Inflammatory macrophage (primary cell): Measurements from ENCODE around the gene HIRA.
A peak's percentile ranks its signal among the peaks of the same experiment; 100 is the strongest.

Source experiments
- DNase-seq, 2 donors: peaks; one replicate each; pipeline ENCODE4 v3.0.0-alpha.2; 2020 to 2022

Gene HIRA

GRCh38 chr22:19407649-19408606 lies 23.6 kb downstream of the HIRA start:
- DNase-seq = no peak

DNA sequence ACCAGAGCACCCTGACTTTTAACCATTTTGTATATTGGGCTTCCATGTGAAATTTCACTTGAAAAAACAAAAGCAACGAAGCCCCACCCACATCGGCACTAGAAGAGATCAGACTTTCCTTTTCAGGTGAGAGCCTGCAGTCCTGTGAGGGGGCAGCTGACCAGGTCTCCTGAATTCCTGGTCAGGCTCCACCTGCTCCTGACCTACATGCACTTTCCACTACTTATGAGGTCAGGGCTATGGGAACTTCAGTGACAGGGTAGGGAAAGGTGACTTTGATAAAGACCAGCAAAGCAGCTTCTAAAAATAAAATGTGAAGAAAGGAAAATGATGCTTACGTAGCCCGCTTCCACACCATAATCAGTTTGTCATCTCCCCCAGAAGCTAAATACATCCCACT lies 24.7 kb downstream of the HIRA start:
- DNase-seq = no peak

DNA sequence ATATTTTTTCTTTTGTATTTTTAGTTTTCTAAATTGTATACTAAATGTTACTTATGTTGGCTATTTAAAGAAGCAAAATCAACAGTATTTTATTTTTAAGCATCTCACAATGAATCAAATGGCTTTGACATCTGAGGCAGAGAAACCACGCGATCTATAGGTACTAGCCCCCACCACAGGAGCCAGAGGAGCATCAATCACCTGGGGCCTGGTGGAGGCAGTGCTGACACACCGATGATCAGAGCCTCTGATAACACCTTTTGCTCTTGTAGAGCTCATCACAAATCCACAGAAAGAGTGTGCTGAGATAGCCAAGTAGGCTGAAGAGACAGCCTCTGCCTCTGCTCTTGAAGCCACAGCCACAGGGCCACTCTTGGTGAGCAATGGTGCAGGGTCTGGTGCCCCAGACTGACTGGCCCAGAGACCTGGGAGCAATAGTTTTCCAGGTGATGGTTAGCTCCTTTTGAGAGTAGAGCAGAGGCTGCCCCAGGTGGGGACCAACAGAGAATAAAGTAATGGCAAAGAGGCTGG lies 25.2 kb downstream of the HIRA start:
- no peak for DNase-seq

DNA sequence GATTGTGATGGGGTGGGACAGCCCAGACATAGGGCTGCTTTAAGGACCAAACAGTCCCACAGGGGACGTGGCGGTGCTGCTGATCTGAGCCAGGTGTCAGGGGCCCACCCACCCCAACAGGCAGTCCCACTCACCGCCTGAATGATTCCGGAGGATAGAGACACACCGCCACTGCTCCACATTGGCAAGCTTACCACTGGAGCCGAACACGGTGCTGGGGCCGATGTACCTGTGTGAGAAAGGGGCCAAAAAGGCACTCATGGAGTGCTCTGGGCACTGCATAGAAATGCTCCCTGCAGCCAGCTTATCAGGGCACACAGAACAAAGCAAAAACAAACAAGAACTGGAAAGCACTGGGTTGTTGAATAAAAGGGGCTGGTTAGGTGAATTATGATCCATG lies 25.9 kb downstream of the HIRA start:
- no peak for DNase-seq

DNA sequence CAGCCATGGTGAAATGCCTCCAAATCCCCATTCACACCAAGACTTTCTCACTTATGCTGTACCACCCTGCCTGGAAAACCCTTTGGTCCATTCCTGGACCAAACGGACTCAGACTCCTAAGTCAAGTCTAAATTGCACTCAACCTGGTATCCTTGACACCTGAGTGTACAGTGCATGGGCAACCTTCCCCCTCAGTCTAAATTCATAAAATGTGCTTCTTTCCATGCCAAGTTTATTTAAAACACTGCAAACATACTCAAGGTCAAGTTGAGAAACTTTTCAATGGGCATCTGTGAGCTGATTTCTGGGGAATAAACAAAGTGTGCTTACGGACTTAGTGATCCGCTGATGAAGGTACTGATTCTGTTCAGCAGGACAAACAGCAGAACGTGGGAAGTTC lies 26.4 kb downstream of the HIRA start:
- DNase-seq = no peak

- no peak for DNase-seq
Measured at GRCh38 chr22:19404676-19405075, 26.9 kb downstream of the HIRA start.

DNA sequence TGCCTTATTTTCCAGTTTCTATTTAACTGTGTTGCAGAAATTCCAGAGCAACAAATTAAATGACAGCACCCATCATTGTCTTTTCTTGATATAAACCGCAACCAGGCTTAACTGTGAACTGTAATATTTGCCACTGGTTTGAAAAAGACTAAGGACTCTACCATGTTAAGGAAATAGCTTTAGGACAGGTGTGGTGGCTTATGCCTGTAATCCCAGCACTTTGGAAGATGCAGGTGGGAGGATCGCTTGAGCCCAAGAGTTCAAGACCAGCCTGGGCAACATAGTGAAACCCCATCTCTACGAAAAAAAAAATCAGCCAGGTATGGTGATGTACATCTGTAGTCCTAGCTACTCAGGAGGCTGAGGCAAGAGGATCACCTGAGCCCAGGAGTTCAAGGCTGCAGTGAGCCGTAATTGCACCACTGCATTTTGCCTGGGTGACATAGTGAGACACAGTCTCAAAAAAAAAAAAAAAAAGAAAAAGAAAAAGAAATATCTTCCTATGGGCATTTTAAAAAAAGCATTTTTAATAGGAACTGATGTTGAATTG lies 28.8 kb downstream of the HIRA start:
- no peak for DNase-seq

DNA sequence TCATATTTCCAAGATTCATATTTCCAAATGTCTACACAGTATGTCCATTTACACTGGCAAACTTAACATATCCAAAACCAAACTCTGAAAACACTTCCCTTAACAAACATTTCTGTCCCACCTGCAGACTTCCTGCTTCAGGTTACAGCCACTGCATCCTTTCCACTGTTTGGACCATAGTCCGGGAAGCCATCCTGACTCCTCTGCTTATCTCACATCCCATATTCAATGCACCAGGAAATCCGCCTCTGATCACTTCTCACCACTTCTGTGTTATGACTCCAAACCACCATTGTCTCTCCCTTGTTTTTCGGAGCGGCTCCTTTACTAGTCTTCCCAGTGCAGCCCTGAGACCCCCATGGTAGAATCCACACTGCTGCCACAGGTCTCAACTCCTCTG lies 30.1 kb downstream of the HIRA start:
- no peak for DNase-seq

- no peak for DNase-seq
Measured at GRCh38 chr22:19400881-19401280, 30.7 kb downstream of the HIRA start.

GRCh38 chr22:19398652-19399051 lies 32.9 kb downstream of the HIRA start:
- no peak for DNase-seq

DNA sequence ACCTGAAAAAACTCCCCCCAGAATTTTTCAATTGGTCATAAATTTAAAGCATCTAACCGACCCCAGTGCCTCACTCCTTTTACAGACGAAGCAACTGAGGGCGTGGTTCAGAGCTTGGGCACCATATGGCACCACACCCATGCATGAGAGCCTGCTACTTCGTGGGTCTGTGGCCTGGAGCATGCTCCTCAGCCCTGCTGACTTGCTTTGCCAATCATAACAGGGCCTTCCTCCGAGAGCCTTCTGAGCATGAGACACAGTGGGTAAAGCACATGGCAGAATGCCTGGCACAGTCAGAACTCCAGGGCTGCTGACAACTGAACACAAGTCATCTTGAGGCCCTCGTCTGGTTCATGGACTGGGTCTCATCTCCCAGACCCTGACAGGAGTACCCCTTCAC lies 33.3 kb downstream of the HIRA start:
- DNase-seq = no peak

GRCh38 chr22:19397734-19398104 lies 33.8 kb downstream of the HIRA start:
- no peak for DNase-seq

DNA sequence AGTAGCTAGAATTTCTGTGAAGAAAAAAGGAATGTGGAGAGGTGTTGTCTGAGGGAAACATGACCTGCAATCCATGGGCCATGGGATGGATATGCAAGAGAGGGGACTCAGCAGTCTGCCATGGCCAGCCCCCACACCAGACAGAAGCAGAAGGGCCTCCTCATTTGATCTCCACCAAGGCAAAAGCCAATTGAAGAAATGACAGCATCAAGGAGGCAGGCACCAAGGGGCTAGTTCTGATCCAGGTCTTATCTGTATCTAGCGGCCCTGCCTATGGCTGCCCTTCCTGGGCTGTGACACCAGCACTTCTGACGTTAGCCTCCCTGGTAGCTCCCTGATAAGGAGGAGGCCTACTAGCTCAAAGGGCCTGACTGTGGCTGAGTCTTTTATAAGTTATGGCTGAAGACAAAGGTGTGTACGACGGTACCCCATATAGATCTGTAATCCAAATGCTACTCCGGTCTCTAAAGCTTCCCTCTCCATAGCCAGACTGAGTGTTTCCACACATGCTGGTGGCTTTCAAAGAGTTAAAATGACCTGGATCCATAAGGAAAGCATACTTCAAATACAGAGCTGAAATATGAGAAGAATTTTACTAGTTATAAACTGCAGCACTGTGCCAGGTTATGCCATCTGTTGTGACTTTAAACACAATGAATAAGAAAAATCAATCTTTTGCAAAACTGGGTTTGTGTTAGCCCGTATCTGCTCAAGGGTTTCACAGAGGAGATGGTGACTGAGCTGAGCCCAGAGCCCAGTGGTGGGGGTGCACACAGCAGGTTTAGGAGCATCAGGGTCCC lies 34.4 kb downstream of the HIRA start:
- DNase-seq = no peak

DNA sequence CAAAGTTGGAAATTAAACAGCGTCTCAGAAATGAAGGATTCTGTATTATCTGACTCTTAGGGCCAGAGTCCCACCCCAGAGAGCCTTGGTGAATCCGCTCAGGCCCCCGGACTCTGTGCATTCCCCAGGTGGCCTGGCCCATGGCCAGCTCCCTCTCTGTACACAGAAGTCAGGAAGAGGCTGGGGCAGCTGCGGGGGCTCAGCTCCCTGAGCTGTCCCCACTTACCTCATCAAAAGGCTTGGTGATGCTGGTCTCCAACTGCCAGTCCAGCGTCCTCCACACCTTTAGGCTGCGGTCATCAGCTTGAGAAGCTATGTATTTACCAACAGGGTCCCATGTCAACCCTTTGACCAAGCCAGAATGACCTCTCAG lies 35.0 kb downstream of the HIRA start:
- DNase-seq = no peak

GRCh38 chr22:19395276-19395675 lies 36.3 kb downstream of the HIRA start:
- DNase-seq = no peak

DNA sequence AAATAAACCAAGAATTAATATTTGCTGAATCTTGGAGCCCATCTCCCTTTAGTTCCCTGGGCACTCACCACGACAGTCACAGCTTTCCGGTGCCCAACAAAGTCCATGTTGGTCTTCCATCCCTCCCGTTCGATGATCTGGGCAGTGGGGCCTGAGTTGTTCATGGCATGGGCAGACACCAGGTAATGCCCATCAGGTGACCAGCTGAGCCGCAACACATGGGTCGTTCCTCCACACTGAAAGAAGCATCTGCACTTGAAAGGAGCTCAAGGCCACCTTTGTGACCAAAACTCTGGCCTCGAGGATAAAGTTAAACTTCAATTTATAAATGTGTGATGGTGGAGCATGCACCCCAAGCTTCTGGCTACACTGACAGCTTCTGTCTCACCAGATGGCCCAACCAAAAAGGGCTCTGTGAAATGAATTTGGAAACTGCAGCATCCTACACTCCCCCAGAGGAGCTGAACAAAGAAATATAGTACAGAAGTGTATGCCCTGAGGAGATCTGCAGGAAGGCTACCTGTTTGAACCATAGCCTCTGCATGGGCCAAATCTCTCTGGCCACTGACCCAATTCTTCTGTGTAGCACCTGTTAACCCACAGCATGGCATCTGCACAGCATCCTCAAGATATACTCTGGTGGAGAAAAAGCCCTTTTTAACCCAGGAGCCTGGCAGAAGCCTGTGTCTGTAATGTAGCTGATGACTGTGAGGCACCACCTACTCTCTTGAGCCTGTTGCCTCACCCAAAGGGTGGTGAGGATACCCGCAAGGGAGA lies 37.1 kb downstream of the HIRA start:
- DNase-seq = peak; percentile 7 to 60

DNA sequence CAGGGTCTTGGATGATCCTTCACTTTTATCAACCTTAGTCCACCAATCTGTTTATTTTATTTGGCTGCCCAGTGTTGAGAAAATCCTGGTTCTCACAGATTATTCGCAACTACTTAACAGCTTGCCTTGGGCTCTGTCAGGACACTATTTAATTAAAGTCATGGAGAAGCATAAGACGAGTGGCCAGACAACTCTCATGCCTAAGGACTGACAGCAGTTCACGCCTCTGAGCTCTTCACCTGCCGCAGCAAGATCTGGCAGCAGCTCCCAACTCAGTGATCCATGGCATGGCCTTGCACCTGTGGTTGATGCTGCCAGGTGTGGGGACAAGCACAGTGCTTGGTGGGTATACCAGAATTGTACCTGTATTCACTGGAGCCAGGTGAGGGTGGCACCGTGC lies 37.8 kb downstream of the HIRA start:
- DNase-seq = no peak

- DNase-seq = no peak
Measured at GRCh38 chr22:19387575-19387974, 44.0 kb downstream of the HIRA start.

- no peak for DNase-seq
Measured at GRCh38 chr22:19387038-19387437, 44.5 kb downstream of the HIRA start.

DNA sequence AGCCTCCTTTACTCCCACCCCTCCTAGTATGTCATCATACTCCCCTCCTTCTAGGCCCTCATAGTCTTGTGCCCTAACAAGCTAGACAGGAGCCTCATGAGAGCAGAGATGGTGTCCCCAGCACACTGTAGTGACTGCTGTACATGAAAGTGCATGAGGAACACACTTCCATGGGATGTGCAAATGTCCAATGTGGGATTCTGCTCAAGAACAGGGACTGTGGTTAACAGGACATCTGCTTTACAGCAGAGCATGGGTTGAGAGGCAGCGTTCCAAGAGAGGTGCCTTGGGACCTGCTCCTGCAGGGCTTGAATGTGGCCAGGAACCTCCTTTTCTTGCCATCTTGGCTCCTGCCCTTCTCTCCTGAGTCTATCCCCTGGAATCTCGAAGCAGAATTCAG lies 45.3 kb downstream of the HIRA start:
- DNase-seq = no peak

GRCh38 chr22:19385221-19385906 lies 46.2 kb downstream of the HIRA start:
- no peak for DNase-seq

DNA sequence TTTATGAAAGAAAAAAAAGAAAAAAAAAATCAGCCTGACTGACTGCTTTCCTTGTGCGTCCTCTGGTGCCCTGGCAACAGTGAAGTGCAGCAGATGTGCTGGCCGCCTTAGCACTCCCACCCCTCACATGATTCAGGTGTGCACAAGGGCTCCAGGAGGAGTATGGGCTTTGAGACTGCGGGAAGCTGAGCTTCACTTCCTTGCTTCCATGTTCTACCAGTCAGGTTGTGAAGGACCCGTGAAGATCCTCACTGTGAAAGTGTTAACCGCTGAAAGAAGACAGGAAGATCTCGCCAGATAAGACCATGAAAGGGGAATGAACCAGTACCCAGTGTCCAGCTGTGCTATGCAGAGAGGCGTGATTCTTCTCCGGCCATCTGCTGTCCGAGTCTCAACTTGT lies 48.2 kb downstream of the HIRA start:
- DNase-seq = no peak
